VCaP (cell line): ENCODE measurements around the gene SUN2.

Source experiments
- H3K27ac ChIP-seq: fragments of 450-650 bp; 2 replicates; pipeline ENCODE4 v1.5.1; 2017
- TF ChIP-seq, protein P1 (sequence below): fragments of 450-650 bp; conservative IDR thresholded peaks from 2 replicates; pipeline ENCODE4 v1.5.1; 2017; ENCODE audit warnings: mild to moderate bottlenecking, moderate library complexity

Gene SUN2

DNA sequence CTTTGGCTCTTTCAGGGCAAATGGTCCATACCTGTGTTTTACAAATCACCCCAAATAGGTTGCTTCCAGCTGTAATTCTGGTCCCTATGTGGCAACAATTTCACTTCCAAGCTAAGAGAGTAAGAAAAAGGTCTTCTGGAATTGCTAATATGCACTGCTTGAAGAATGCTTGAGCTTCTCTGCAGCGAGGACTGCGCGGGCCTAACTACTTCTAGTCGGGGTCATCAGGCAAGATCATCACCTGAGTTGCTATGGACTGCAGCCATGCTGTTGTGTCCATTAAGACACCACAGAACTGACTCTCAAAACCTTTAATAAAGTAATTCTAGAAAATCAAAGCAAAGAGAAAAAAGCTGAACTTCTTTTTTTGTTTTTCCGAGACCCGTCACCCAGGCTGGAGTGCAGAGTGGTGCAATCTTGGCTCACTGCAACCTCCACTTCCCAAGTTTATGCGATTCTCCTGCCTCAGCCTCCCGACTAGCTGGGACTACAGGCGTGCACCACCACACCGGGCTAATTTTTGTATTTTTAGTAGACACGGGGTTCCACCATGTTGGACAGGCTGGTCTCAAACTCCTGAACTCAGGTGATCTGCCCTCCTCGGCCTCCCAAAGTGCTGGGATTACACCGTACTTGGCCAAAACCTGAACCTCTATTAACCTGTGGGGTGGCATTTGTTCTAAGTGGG, 57.2 kb downstream of the SUN2 start:
- TF ChIP-seq, protein P1, sequence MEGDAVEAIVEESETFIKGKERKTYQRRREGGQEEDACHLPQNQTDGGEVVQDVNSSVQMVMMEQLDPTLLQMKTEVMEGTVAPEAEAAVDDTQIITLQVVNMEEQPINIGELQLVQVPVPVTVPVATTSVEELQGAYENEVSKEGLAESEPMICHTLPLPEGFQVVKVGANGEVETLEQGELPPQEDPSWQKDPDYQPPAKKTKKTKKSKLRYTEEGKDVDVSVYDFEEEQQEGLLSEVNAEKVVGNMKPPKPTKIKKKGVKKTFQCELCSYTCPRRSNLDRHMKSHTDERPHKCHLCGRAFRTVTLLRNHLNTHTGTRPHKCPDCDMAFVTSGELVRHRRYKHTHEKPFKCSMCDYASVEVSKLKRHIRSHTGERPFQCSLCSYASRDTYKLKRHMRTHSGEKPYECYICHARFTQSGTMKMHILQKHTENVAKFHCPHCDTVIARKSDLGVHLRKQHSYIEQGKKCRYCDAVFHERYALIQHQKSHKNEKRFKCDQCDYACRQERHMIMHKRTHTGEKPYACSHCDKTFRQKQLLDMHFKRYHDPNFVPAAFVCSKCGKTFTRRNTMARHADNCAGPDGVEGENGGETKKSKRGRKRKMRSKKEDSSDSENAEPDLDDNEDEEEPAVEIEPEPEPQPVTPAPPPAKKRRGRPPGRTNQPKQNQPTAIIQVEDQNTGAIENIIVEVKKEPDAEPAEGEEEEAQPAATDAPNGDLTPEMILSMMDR: no peak
- H3K27ac ChIP-seq: peak overlapping the region; percentile 85; the same call in 1 of the 2 replicates

DNA sequence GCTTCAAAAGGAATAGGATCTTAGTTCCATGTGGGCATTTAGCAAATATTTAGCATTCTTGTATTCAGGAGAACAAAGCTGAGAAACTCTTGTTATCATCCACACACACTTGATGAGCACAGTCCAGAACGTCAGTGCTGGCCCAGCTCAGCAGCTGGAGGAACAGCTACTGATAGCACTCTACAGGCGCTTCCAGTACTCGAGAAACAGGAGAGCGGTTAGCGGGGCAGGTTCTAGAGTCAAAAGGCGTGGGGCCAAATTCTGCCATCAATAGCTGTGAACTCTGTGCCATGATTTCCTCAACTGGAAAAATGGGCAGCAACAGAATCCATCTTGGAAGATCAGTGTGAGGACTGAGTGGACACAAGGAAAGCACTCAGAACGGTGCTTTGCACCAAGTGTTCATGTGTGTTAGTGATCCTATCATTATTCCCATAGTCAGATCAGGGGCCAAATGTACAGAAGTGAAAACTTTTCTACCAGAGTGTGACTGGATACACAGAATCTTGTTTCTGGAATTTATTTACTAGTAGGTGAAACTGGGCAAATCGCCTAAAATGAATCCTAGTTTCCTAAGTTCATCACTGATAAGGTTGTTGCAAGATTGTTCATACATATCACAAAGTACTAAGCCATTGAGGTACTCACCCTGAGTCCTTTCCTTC, 58.2 kb downstream of the SUN2 start:
- TF ChIP-seq, protein P1: no peak
- peak overlapping the region; percentile 85 for H3K27ac ChIP-seq

DNA sequence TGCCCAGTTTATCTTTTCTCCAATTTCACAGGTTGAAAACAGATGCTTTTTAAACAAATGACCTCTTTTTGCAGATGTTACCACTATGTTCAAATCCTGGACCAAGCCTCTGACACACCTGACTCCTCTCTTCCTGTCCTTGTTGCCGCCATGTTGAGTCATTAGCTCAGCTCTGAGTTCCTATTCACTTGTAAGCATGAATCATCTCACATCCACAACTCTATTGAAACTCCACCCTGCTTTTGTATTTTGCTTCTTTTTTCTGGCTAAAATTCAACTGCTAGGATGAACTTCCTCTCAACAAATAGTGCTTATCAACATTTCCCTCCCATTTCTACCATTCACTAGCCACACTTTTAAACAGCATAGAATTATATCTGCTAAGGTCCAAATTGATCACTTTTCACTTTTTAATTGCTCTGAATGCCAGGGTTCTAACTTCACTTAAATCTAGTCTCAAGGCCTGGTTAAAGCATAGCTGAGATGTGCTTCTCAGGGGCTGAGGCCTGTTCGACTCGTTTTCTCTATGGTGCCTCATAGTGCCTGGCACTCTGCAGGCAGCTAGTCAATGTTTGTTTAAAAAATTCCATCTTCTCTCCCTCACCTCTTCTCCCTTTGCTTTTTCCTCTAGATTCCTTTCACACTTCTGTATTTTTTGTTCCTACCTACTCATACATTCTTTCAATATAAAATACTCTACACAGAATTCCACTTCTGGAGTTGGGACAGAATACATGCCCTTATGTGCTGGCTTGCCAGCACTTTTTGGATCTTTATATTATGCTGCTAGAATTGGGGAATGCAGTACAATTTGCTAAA, 59.0 kb downstream of the SUN2 start:
- TF ChIP-seq, protein P1: no peak
- peak overlapping the region; percentile 85 for H3K27ac ChIP-seq

DNA sequence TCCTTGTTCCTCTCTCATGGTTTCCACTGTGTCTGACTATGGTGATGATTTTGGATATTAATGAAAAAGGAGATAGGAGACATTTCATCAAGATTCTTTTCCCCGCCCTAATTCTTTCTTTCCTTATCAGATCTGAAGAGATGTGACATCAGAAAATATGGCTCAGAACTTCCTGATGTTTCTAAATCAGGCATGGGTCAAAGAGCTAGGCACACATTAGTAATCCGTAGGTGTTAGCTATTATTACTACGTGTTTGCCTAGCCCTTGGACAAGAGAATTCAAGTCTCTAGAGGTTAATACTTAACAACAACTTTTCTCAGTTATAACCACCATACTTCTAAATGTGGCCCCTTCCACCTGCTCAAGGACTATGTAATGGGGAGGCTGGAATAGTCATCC, 60.9 kb downstream of the SUN2 start:
- H3K27ac ChIP-seq: no peak overlapping the region
- TF ChIP-seq, protein P1: no peak

DNA sequence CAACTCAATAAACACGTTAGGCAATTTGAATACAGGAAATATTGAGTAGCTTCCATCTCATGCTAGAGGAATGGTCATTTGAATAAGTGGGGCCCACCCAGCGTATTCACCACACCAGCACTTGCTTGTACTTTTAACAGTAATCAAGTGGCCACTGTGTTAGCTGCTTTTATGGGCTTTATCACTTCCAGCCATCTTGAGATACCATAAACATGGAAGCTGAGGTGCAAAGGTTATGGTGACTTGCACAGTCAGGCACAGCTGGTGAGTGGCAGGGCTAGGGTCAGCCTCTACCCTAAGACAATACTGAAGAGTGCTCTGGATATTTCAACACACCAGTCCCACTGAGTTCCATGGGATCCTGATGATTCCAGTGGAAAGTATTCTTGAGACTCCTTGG, 61.7 kb downstream of the SUN2 start:
- no peak overlapping the region for H3K27ac ChIP-seq

DNA sequence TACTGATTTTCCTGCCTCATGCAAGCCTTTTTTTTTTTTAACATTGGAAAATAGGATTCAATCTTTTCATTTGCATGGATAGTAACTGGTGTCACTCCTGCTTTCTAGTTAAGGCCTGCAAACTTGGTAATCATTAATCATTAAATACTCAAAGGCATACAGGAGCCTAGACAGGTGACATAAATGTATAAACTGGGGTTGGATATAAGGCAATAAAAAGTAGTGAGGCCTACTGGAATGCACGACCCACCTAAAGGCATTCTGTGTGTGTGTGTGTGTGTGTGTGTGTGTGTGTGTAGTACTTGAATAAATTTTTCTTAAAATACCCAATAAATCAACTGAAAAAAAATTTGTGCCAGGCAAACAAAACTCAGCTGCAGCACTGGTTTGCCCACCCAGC, 66.1 kb downstream of the SUN2 start:
- TF ChIP-seq, protein P1: no peak
- H3K27ac ChIP-seq: no peak overlapping the region

More for the DNA sequence above, 61.7 kb downstream of the SUN2 start:
- TF ChIP-seq, protein P1: no peak

DNA sequence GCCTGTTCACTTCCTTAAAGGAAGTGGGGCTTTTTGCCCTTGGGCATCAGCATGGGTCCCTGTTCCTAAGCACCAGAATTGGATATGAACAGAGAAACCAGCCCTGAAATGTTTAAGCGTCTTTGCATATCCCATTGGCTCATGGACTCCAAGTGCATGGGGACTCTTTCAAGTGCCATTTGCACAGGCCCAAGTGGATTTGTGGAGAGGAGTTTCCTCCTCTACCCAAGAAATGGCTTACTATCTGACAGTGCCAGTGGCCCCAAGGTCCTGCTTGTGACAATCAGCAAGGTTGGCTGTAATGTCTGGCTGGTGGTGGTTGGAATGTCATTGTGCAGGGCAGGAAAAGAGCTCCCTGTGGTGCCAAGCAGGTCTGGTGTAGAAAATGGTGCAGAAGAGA, 70.0 kb downstream of the SUN2 start:
- TF ChIP-seq, protein P1: no peak
- no peak overlapping the region for H3K27ac ChIP-seq
